ENCODE measurements around the gene CLDN16.

Gene CLDN16

DNA sequence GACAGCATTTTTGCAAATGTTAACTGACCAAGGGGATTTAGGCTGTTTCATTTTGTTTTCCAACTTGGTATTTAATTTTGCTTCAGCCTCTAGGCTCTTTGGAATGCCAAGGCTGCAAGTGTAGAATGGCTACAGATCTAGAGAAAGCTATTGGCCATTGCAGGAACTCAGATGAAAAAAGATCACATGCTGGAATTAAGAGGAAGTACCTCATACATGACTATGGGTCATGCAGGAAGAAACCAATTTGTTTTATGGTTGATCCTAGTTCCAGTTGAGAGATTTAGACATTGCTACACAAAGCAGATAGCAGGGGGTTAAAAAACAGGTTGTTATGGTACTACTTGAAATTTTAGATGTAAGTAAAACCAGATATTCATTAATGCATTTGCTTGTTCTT, 12.7 kb upstream of the CLDN16 start:
- in situ Hi-C loops (cut with MboI; ENCODE audit: low pct_unique_long_range_greater_than_20kb, low sequenced_read_pairs, unreplicated experiment): no loop called here
- DNase-seq (ENCODE audit: low spot score): no peak

DNA sequence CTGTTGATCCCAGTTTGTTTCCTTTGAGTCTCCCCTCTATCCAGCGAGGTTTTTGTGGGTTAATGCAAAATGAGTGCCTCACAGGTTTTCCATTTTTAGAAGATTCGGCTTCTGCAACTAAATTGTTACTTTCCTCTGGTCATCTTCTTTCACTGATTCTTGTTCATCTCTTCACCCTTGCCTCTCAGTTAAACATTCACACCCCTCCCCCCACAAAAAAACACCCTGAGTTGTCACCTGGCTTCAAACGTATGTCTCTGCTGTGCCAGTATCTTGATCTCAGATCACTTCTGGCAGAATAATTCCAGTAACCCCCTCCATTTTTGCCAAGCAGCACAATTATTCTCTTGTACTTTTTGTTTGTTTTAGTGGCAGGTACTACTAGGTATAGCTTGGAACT, 12.3 kb upstream of the CLDN16 start:
- TF ChIP-seq, protein P1, sequence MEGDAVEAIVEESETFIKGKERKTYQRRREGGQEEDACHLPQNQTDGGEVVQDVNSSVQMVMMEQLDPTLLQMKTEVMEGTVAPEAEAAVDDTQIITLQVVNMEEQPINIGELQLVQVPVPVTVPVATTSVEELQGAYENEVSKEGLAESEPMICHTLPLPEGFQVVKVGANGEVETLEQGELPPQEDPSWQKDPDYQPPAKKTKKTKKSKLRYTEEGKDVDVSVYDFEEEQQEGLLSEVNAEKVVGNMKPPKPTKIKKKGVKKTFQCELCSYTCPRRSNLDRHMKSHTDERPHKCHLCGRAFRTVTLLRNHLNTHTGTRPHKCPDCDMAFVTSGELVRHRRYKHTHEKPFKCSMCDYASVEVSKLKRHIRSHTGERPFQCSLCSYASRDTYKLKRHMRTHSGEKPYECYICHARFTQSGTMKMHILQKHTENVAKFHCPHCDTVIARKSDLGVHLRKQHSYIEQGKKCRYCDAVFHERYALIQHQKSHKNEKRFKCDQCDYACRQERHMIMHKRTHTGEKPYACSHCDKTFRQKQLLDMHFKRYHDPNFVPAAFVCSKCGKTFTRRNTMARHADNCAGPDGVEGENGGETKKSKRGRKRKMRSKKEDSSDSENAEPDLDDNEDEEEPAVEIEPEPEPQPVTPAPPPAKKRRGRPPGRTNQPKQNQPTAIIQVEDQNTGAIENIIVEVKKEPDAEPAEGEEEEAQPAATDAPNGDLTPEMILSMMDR (IDR thresholded peaks at IDR 0.05; ENCODE audit: extremely low read depth, insufficient read depth, missing control alignments): no peak
- in situ Hi-C loops (cut with MboI; ENCODE audit: low pct_unique_long_range_greater_than_20kb, low sequenced_read_pairs, unreplicated experiment): no loop called here
- no peak for DNase-seq (ENCODE audit: low spot score)

More for the DNA sequence above, 12.7 kb upstream of the CLDN16 start:
- TF ChIP-seq, protein P1 (IDR thresholded peaks at IDR 0.05; ENCODE audit: extremely low read depth, insufficient read depth, missing control alignments): no peak

DNA sequence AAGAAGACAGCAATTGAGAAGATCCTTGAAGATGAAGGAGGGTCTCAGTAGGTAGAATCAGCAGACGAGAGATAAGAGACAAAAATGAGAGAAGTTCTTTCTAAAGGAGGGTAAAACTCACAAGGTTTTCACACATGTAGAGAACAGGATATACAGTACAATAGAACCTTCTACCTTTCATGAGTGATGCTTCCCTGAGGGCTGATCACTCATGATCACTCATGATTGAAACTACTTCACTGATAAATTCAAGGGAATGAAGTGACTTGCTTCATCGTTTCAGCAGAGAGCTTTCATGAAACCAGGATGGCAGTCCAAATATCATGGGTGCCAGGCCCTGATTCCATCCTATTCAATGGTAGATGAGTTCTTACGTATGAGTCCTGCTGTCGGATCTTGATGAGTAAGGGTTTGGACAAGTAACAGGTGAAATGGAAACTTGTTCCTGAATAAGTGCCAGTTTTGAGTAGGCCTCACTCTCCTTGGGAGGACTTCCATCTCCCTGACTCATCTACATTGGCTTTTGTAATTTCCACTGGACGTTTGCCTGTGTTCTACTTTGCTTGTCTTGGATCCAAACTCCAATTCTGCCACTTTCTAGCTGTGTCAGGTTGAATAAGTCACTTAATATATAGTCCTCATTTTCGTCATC, 9.6 kb upstream of the CLDN16 start:
- in situ Hi-C loops (cut with MboI; ENCODE audit: low pct_unique_long_range_greater_than_20kb, low sequenced_read_pairs, unreplicated experiment): no loop called here
- DNase-seq (ENCODE audit: low spot score): no peak
- TF ChIP-seq, protein P1 (IDR thresholded peaks at IDR 0.05; ENCODE audit: extremely low read depth, insufficient read depth, missing control alignments): no peak

DNA sequence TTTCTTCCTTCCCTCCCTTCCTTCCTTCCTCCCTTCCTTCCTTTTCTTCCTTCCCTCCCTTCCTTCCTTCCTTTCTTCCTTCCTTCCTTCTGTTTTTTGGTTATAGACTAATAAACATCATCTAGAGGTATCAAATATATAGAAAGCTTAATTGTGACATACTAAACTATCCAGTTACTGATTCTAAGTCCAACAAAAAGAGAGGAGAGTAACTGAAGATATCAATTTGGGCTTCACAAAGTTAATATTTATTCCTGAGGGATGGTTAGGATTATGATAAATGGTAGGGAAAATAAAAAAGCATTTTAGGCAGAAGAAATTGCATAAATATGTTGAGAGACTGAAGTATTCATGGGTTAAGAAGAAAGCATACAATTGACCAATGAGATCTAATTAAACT, 7.8 kb upstream of the CLDN16 start:
- TF ChIP-seq, protein P1 (IDR thresholded peaks at IDR 0.05; ENCODE audit: extremely low read depth, insufficient read depth, missing control alignments): no peak
- in situ Hi-C loops (cut with MboI; ENCODE audit: low pct_unique_long_range_greater_than_20kb, low sequenced_read_pairs, unreplicated experiment): no loop called here
- DNase-seq (ENCODE audit: low spot score): no peak

DNA sequence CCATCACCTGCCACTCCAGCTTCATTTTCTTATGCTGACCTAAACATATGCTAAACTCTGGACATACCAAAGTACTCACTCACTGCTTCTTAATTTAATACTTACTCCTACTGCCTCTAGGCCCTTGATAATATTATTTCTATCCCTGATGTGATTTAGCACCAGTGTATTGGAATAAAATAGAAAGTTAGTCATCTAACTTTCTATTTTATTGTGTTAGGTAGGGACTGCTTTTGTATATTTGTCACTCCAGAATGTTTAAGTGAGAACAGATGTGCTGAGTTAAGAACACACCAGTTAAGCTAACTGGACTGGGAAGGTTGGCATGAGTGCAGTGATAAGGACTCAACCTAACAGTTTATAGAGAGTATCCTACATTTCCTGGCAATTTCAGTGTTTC, 6.5 kb upstream of the CLDN16 start:
- TF ChIP-seq, protein P1 (IDR thresholded peaks at IDR 0.05; ENCODE audit: extremely low read depth, insufficient read depth, missing control alignments): no peak
- DNase-seq (ENCODE audit: low spot score): no peak
- in situ Hi-C loops (cut with MboI; ENCODE audit: low pct_unique_long_range_greater_than_20kb, low sequenced_read_pairs, unreplicated experiment): no loop called here

DNA sequence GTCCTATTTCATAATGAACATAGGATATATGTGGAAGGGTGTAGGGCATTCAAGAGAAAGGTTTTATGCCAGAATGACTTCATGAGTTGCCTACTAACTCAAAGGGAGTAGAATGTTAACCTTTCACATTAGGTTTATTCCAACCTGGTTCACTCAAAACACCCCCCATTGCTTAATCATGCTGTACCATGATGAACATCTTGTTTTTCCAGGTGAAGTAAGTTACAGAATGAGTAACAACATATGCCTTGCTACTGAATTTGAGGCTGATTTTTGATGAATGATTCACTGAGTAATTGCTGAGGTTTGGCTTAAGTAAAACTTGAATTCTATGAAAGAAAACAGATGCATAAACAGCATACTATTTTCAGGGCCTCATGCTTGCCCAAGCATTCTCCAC, 5.9 kb upstream of the CLDN16 start:
- in situ Hi-C loops (cut with MboI; ENCODE audit: low pct_unique_long_range_greater_than_20kb, low sequenced_read_pairs, unreplicated experiment): no loop called here
- TF ChIP-seq, protein P1 (IDR thresholded peaks at IDR 0.05; ENCODE audit: extremely low read depth, insufficient read depth, missing control alignments): no peak
- no peak for DNase-seq (ENCODE audit: low spot score)
